Thymus (tissue), 11 donors: ENCODE measurements around the gene KRT3. TPM values are rescaled to one million over a fixed set of nuclear protein-coding genes. Genes with fewer than 3 reads are reported as not detected.
"Not testable (repeated sequence)": the region's sequence is repeated elsewhere in the genome, so short reads cannot be mapped to it uniquely, and the experiment has no call there.

Source experiments
- DNase-seq, 9 donors: peaks; one replicate each; pipeline ENCODE4 v3.0.0-alpha.2; 2013; ENCODE audit warnings: low spot score in 9 of 9, low read depth in 6 of 9, missing footprints in 1 of 9
- H3K27ac ChIP-seq, 2 donors: one replicate each; pipeline ENCODE4 v1.5.1; 2013; ENCODE audit warnings: control low read depth in 1 of 2, low read depth in 1 of 2, low read length in 1 of 2, mild to moderate bottlenecking in 1 of 2, moderate library complexity in 1 of 2
- H3K27me3 ChIP-seq, 2 donors: one replicate each; pipeline ENCODE4 v1.5.1; 2013; ENCODE audit warnings: low read length in 1 of 2; ENCODE audit not compliant: control insufficient read depth in 2 of 2, insufficient read depth in 1 of 2
- H3K36me3 ChIP-seq, 2 donors: one replicate each; pipeline ENCODE4 v1.5.1; 2013; ENCODE audit warnings: low read length in 1 of 2, mild to moderate bottlenecking in 1 of 2, moderate library complexity in 1 of 2; ENCODE audit not compliant: control insufficient read depth in 2 of 2, insufficient read depth in 2 of 2
- H3K4me1 ChIP-seq, 2 donors: one replicate each; pipeline ENCODE4 v1.5.1; 2013; ENCODE audit warnings: low read length in 2 of 2; ENCODE audit not compliant: control insufficient read depth in 2 of 2, insufficient read depth in 2 of 2
- H3K4me3 ChIP-seq, 2 donors: one replicate each; pipeline ENCODE4 v1.5.1; 2013; ENCODE audit warnings: low read length in 2 of 2, control low read depth in 1 of 2, mild to moderate bottlenecking in 1 of 2
- H3K9me3 ChIP-seq, 2 donors: one replicate each; pipeline ENCODE4 v1.5.1; 2013; ENCODE audit warnings: low read length in 1 of 2, mild to moderate bottlenecking in 1 of 2; ENCODE audit not compliant: control insufficient read depth in 2 of 2, insufficient read depth in 1 of 2
- whole genome bisulfite sequencing: extraction: QIAGEN DNeasy Blood & Tissue Kit; methylation state at CpG from one replicate; pipeline ENCODE4 v1.1.7; 2013; 5-methylcytosine and 5-hydroxymethylcytosine counted together
- polyA plus RNA-seq: library from polyadenylated mRNA; stranded (reverse); fragments of 200-250 nt; gene quantifications from one replicate; pipeline ENCODE4 v1.2.3, GENCODE V29; 2013
- total RNA-seq: library from RNA; stranded (reverse); fragments of 120-200 nt; gene quantifications from one replicate; pipeline ENCODE4 v1.2.4, GENCODE V29; 2013
- donor health status: healthy.

The KRT3 gene
- total and polyA plus RNA-seq, 2 donors, result 0.14 to 1.0 TPM

- no peak overlapping the region for H3K27ac ChIP-seq
- no peaks in the 10 kb centered on the region for H3K9me3 ChIP-seq
- H3K4me1 ChIP-seq, result peaks cover 0 to under 1% of the 10 kb centered on the region in 2 donors
- WGBS, result 92% methylated on average over 3 of the region's 3 CpGs
- no peaks in the 10 kb centered on the region for H3K36me3 ChIP-seq
- no peak overlapping the region for H3K4me3 ChIP-seq
- H3K27me3 ChIP-seq, result no peaks in the 10 kb centered on the region
- no peak for DNase-seq
These were observed 42.6 kb downstream of the KRT3 start for GRCh38 chr12:52753283-52753682.

GRCh38 chr12:52752516-52752915 is 43.4 kb downstream of the KRT3 start:
- no peak overlapping the region for H3K27ac ChIP-seq
- H3K27me3 ChIP-seq, result no peaks in the 10 kb centered on the region
- H3K36me3 ChIP-seq, result no peaks in the 10 kb centered on the region
- no peak for DNase-seq
- H3K4me3 ChIP-seq, result no peak overlapping the region
- no peaks in the 10 kb centered on the region for H3K9me3 ChIP-seq
- WGBS, result 89% methylated on average over 2 of the region's 2 CpGs
- peaks cover 0 to 2% of the 10 kb centered on the region in 2 donors for H3K4me1 ChIP-seq

GRCh38 chr12:52751795-52752194 is 44.1 kb downstream of the KRT3 start:
- no peak overlapping the region for H3K4me3 ChIP-seq
- H3K9me3 ChIP-seq, result no peaks in the 10 kb centered on the region
- H3K4me1 ChIP-seq, result peaks cover 0 to 2% of the 10 kb centered on the region in 2 donors
- no peak for DNase-seq
- no peak overlapping the region for H3K27ac ChIP-seq
- no peaks in the 10 kb centered on the region for H3K36me3 ChIP-seq
- H3K27me3 ChIP-seq, result no peaks in the 10 kb centered on the region

- H3K4me3 ChIP-seq, H3K27ac ChIP-seq, H3K9me3 ChIP-seq, DNase-seq, H3K36me3 ChIP-seq, H3K4me1 ChIP-seq, H3K27me3 ChIP-seq: not testable (repeated sequence)
- WGBS, result 83% methylated on average over 3 of the region's 3 CpGs
These were observed 45.4 kb downstream of the KRT3 start for GRCh38 chr12:52750532-52750931.

- Histone ChIP-seq H3K4me3 (no peak overlapping the region), H3K27me3 (no peaks in the 10 kb centered on the region), H3K36me3 (no peaks in the 10 kb centered on the region), H3K9me3 (no peaks in the 10 kb centered on the region), H3K27ac (no peak overlapping the region), H3K4me1 (peaks cover 0 to 2% of the 10 kb centered on the region in 2 donors)
- no peak for DNase-seq
- 91% methylated on average over 3 of the region's 3 CpGs for WGBS
These were observed 46.1 kb downstream of the KRT3 start for GRCh38 chr12:52749827-52750226.

- Histone ChIP-seq H3K4me3 (no peak overlapping the region), H3K4me1 (peaks cover 0 to 2% of the 10 kb centered on the region in 2 donors), H3K27me3 (no peaks in the 10 kb centered on the region), H3K9me3 (no peaks in the 10 kb centered on the region), H3K36me3 (no peaks in the 10 kb centered on the region), H3K27ac (no peak overlapping the region)
- peak in 2 of 9 donors; percentile 5 to 15 for DNase-seq
- 27% methylated on average over 14 of the region's 14 CpGs for WGBS
These were observed 47.3 kb downstream of the KRT3 start for GRCh38 chr12:52748578-52748977.

GRCh38 chr12:52745554-52745953 is 50.4 kb downstream of the KRT3 start:
- no peak overlapping the region for H3K4me3 ChIP-seq
- no peak overlapping the region for H3K27ac ChIP-seq
- no peaks in the 10 kb centered on the region for H3K36me3 ChIP-seq
- H3K4me1 ChIP-seq, result peaks cover 0 to 2% of the 10 kb centered on the region in 2 donors
- H3K27me3 ChIP-seq, result peaks cover 0 to 2% of the 10 kb centered on the region in 2 donors
- WGBS, result 86% methylated on average over 5 of the region's 5 CpGs
- no peak for DNase-seq
- no peaks in the 10 kb centered on the region for H3K9me3 ChIP-seq

- Histone ChIP-seq H3K36me3 (no peaks in the 10 kb centered on the region), H3K27me3 (peaks cover 0 to 2% of the 10 kb centered on the region in 2 donors), H3K4me3 (no peak overlapping the region), H3K9me3 (no peaks in the 10 kb centered on the region), H3K27ac (no peak overlapping the region), H3K4me1 (peaks cover 0 to 2% of the 10 kb centered on the region in 2 donors)
- no peak for DNase-seq
- 81% methylated on average over 1 of the region's 1 CpG for WGBS
These were observed 51.3 kb downstream of the KRT3 start for GRCh38 chr12:52744493-52745156.

- Histone ChIP-seq H3K27me3 (peaks cover 0 to 2% of the 10 kb centered on the region in 2 donors), H3K4me1 (no peaks in the 10 kb centered on the region), H3K9me3 (no peaks in the 10 kb centered on the region), H3K4me3 (no peak overlapping the region), H3K27ac (no peak overlapping the region), H3K36me3 (no peaks in the 10 kb centered on the region)
- no peak for DNase-seq
- 88% methylated on average over 3 of the region's 3 CpGs for WGBS
These were observed 53.0 kb downstream of the KRT3 start for GRCh38 chr12:52742822-52743457.
